Endothelial cell of coronary artery (primary cell): ENCODE measurements around the gene CLIC5. TPM values are rescaled to one million over a fixed set of nuclear protein-coding genes. Genes with fewer than 3 reads are reported as not detected.

ENCODE experiments used
- total RNA-seq: library from RNA; depleted of rRNA; stranded (reverse); fragments of >200 nt; gene quantifications from 2 replicates; pipeline ENCODE4 v1.2.3, GENCODE V29; 2014

CLIC5 gene
- not detected in 2 replicates for total RNA-seq

GRCh38 chr6:46015119-46015968 lies at the start of gene CLIC5:
TSS of gene CLIC5 (minus strand) at chr6:46015860. CDS start at chr6:46015542, 318 bp downstream.

Other genes starting within 250 kb of the CLIC5 start
- 1.8 and 2.4 TPM in 2 replicates for gene ENPP4, start 114.1 kb upstream of the CLIC5 start, total RNA-seq
- not detected in 2 replicates for gene ENPP5, start 155.1 kb upstream of the CLIC5 start, total RNA-seq